ENCODE data around the gene TIMM8A. TPM values are rescaled to one million over a fixed set of nuclear protein-coding genes. Genes with fewer than 3 reads are reported as not detected.

The TIMM8A gene
- total RNA-seq, 4 donors from 2014 or later: 4.4 to 11.4 (median 8.1) TPM

DNA sequence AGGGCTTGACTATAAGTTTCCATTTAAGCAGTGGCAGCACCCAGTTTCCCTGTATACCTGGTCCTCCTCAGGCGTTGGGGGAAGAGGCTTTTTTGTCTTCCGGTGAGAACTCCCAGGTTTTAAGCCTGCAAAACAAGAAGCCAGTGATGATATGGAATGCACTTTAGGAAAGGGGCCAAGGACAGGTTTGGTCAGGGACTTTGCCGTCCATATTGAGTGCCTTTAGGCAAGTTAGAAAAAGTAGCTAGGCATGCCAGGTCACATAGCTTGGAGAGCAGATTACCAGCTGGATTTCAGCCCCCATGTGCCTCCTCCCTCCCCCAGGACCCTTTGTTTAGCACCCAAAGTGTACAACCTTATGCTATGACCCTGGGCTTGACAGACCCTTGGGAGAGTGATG is 13.6 kb upstream of the TIMM8A start:
- Histone ChIP-seq H3K4me1 (peaks cover 0 to 6% (median 0%) of the 10 kb centered on the region in 3 donors), H3K9me3 (no peaks in the 10 kb centered on the region), H3K27ac (no peak overlapping the region), H3K27me3 (no peaks in the 10 kb centered on the region), H3K36me3 (no peaks in the 10 kb centered on the region), H3K4me3 (no peak overlapping the region)
- 30 to 43% methylated on average over 2 to 3 of the region's 3 CpGs for WGBS, 2 donors
- TF ChIP-seq, protein P1, sequence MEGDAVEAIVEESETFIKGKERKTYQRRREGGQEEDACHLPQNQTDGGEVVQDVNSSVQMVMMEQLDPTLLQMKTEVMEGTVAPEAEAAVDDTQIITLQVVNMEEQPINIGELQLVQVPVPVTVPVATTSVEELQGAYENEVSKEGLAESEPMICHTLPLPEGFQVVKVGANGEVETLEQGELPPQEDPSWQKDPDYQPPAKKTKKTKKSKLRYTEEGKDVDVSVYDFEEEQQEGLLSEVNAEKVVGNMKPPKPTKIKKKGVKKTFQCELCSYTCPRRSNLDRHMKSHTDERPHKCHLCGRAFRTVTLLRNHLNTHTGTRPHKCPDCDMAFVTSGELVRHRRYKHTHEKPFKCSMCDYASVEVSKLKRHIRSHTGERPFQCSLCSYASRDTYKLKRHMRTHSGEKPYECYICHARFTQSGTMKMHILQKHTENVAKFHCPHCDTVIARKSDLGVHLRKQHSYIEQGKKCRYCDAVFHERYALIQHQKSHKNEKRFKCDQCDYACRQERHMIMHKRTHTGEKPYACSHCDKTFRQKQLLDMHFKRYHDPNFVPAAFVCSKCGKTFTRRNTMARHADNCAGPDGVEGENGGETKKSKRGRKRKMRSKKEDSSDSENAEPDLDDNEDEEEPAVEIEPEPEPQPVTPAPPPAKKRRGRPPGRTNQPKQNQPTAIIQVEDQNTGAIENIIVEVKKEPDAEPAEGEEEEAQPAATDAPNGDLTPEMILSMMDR (IDR thresholded peaks at IDR 0.05): no peak
- no peak for TF ChIP-seq POLR2A (IDR thresholded peaks at IDR 0.05)
- intact Hi-C loops (cut with DNase I): no loop called here
- DNase-seq: no peak

DNA sequence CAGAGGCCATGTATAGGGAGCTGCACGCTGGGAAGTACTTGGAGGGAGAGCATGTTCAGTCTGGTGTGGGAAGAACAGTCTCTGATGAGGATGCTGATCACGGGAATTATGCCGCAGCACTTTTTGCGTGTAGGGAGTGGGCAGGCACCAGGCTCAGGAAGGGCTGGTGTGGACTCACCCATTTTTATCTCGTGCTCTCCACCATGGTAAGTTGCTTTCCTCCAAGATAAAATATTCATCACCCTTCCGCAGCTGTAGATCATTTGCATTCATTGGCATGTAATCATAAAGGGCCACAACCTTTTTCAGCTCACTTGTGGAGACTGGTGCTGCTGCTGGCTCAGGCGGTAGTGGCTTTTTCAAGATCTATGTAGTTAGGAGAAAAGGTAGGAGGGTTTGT is 11.8 kb upstream of the TIMM8A start:
- no peaks in the 10 kb centered on the region for H3K36me3 ChIP-seq
- H3K9me3 ChIP-seq: no peaks in the 10 kb centered on the region
- no peak overlapping the region for H3K27ac ChIP-seq
- intact Hi-C loops (cut with DNase I): no loop called here
- H3K4me1 ChIP-seq: peaks cover 0 to 6% (median 0%) of the 10 kb centered on the region in 3 donors
- no peak overlapping the region for H3K4me3 ChIP-seq
- H3K27me3 ChIP-seq: no peaks in the 10 kb centered on the region
- no peak for DNase-seq
- TF ChIP-seq, protein P1 (IDR thresholded peaks at IDR 0.05): no peak
- no peak for TF ChIP-seq POLR2A (IDR thresholded peaks at IDR 0.05)
- WGBS, 2 donors: 77 to 89% methylated on average over 5 to 7 of the region's 7 CpGs

DNA sequence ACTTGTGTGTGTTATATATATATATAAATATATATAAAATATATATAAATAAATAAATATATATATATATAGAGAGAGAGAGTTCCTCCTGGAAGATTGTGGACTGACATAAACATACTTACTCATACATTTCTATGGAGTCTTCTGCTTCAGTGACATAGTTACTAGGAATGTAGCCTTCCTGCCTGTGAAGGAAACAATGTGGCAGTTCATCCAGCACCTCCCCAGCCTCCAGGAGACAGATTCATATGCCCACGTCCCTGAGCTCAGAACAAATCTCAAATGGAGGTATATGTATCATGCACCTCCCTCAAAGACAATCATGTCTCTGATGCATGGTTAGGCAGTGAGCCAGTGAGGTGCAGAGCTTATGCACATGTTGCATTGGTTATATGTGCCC is 11.4 kb upstream of the TIMM8A start:
- no peak for DNase-seq
- intact Hi-C loops (cut with DNase I): no loop called here
- H3K27me3 ChIP-seq: no peaks in the 10 kb centered on the region
- WGBS, 2 donors: 33 to 40% methylated on average over 1 of the region's 1 CpG
- TF ChIP-seq, protein P1 (IDR thresholded peaks at IDR 0.05): no peak
- TF ChIP-seq POLR2A (IDR thresholded peaks at IDR 0.05): no peak
- H3K36me3 ChIP-seq: no peaks in the 10 kb centered on the region
- no peak overlapping the region for H3K27ac ChIP-seq
- no peak overlapping the region for H3K4me3 ChIP-seq
- peaks cover 0 to 6% (median 0%) of the 10 kb centered on the region in 3 donors for H3K4me1 ChIP-seq
- H3K9me3 ChIP-seq: no peaks in the 10 kb centered on the region

DNA sequence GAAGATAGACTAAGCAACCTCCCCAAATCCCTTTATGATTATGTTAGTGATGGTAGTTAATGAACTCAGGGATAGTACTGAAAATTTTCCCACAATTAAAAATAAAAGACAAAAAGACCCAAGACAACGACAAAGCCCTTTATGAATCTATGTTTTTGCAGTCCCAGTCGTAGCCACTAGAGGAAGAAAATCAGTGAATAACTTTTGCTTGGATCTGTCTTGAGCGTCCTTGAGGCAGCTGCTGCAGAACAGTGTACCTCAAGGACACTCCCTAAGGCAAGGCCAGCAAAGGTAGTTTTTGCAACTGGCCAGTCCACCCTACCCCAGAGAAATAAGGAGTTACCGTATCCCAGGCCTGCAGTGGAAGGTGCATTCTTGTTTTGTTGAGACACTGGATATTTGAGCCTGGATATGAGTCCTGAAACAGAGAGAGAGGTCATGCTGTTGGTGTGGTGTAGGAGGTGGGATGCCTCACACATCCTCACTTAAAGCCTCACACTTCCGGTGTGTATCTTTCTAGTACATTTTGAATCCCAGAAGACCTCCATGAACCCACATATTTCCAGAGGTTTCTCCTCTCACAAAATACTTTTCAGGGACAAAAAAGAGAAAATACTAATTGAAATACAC is 8.7 kb upstream of the TIMM8A start:
- 58 to 86% methylated on average over 2 to 5 of the region's 5 CpGs for WGBS, 2 donors
- Histone ChIP-seq H3K27me3 (no peaks in the 10 kb centered on the region), H3K27ac (no peak overlapping the region), H3K9me3 (no peaks in the 10 kb centered on the region), H3K4me1 (peaks cover 0 to 3% (median 0%) of the 10 kb centered on the region in 3 donors), H3K36me3 (no peaks in the 10 kb centered on the region), H3K4me3 (no peak overlapping the region)
- DNase-seq: no peak
- TF ChIP-seq POLR2A (IDR thresholded peaks at IDR 0.05): no peak
- TF ChIP-seq, protein P1 (IDR thresholded peaks at IDR 0.05): peak in 1 of 6 experiments; percentile 18
- intact Hi-C loops (cut with DNase I): no loop called here

DNA sequence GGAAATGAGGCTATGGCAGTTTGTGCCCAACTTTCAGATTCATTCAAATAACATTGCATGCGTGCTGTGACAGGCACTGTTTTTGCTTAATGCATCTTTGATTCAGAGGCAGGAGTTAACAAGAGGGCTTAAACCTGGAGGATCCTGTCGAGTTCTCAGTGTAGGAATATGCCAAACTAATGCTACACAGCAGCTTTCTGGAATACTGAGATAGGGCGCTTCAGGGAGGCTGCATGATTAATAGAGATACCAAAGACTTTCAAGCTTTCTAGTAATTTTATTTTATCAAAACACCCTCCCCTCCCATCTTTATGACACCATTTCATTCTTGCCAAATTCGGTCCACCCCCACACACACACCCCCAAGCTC is 636 bp upstream of the TIMM8A start:
- Histone ChIP-seq H3K4me1 (peaks cover 0 to 29% (median 0%) of the 10 kb centered on the region in 3 donors), H3K27ac (peak overlapping the region in 3 of 4 donors; percentile 85 to 93 (median 91)), H3K4me3 (peak overlapping the region; percentile 56 to 81 (median 64)), H3K9me3 (no peaks in the 10 kb centered on the region), H3K36me3 (peaks cover 0 to 15% (median 0%) of the 10 kb centered on the region in 3 donors), H3K27me3 (no peaks in the 10 kb centered on the region)
- 21 to 25% methylated on average over 3 of the region's 4 CpGs for WGBS, 2 donors
- intact Hi-C loops (cut with DNase I): no loop called here
- TF ChIP-seq, protein P1 (IDR thresholded peaks at IDR 0.05): no peak
- TF ChIP-seq POLR2A (IDR thresholded peaks at IDR 0.05): no peak
- no peak for DNase-seq
